Erythroblast (primary cell): ENCODE results near the gene ASIC4.

Experiments
- DNase-seq, 2 experiments: peaks; one replicate each; lab custom pipeline; 2025; lab: John Stamatoyannopoulos, UW
- GATA1 ChIP-seq: IDR thresholded peaks from 2 replicates; pipeline ENCODE4 v1.6.1; 2011; ENCODE audit warnings: low read depth, mild to moderate bottlenecking, control low read depth, low read length, moderate library complexity
- POLR2A ChIP-seq: IDR thresholded peaks from 2 replicates; pipeline ENCODE4 v1.6.1; 2011; ENCODE audit warnings: mild to moderate bottlenecking, low read length

The ASIC4 gene

DNA sequence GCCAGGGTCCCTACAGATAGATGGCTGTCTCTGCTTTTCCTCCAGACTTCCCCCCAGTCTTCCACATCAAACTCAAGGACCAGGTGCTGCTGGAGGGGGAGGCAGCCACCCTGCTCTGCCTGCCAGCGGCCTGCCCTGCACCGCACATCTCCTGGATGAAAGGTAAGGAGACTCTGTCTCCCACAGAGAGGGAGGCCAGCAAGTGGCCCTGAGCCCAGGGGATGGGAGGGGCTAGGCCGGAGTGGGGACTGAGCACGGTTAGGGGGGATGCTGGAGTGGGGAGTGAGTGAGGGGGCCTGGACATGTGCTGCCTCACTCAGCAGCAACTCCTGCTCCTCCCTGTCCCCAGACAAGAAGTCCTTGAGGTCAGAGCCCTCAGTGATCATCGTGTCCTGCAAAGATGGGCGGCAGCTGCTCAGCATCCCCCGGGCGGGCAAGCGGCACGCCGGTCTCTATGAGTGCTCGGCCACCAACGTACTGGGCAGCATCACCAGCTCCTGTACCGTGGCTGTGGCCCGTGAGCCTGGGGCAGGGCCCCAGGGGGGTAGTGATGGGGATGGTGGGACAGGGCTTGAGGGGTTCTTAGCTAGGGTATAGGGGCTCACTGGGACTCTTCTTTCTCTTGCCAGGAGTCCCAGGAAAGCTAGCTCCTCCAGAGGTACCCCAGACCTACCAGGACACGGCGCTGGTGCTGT is 26.0 kb upstream of the ASIC4 start:
- no peak for DNase-seq
- no peak for TF ChIP-seq POLR2A
- TF ChIP-seq GATA1, result no peak

DNA sequence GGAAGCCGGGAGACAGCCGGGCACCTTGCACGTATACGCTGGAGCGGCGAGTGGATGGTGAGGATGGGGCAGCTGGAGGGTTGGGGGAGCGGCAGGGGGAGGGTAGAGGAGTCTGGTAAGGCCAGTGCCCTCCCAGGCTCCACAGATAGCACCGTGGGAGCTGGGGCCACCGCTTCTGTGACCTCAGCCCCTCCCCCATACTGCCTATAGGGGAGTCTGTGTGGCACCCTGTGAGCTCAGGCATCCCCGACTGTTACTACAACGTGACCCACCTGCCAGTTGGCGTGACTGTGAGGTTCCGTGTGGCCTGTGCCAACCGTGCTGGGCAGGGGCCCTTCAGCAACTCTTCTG is 25.5 kb upstream of the ASIC4 start:
- TF ChIP-seq GATA1 (no peak), POLR2A (no peak)
- no peak for DNase-seq

GRCh38 chr2:219489315-219489714 is 25.0 kb upstream of the ASIC4 start:
- TF ChIP-seq POLR2A, result no peak
- no peak for TF ChIP-seq GATA1
- DNase-seq, result no peak

- no peak for DNase-seq
- no peak for TF ChIP-seq GATA1
- TF ChIP-seq POLR2A, result no peak
Observed at GRCh38 chr2:219490186-219490585, 24.1 kb upstream of the ASIC4 start.

DNA sequence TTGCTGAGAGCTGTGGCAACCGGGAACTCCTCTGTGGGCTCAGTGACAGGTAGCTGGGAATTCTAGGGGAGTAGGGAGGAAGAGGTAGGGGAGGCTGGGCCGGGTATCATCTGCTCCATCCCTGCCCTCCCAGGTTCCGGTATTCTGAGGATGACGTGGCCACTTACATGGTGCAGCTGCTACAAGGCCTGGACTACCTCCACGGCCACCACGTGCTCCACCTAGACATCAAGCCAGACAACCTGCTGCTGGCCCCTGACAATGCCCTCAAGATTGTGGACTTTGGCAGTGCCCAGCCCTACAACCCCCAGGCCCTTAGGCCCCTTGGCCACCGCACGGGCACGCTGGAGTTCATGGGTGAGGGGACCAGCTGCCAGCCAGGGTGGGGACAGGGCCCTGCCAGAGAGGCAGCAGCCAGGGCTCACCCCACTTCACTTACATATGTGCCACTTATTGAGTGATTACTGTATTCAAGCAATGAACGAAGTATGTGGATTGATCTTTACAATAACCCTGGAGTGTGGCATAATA is 23.6 kb upstream of the ASIC4 start:
- DNase-seq, result no peak
- no peak for TF ChIP-seq POLR2A
- TF ChIP-seq GATA1, result no peak

- TF ChIP-seq GATA1 (no peak), POLR2A (no peak)
- no peak for DNase-seq
Observed at GRCh38 chr2:219491278-219491963, 22.9 kb upstream of the ASIC4 start.

DNA sequence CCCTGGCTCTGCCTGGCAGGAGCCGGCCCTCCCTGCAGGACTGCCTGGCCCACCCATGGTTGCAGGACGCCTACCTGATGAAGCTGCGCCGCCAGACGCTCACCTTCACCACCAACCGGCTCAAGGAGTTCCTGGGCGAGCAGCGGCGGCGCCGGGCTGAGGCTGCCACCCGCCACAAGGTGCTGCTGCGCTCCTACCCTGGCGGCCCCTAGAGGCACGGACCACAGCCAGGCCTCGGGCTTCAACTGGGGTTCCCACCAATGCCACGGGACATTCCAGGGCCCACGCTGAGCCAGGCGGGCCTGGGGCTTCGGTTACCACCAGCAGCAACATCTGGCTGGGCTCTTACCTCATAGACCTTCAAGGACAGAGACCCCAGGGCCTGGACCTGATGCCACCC is 21.7 kb upstream of the ASIC4 start:
- TF ChIP-seq POLR2A (no peak), GATA1 (no peak)
- DNase-seq, result peak in 1 of 2 experiments; percentile 21

DNA sequence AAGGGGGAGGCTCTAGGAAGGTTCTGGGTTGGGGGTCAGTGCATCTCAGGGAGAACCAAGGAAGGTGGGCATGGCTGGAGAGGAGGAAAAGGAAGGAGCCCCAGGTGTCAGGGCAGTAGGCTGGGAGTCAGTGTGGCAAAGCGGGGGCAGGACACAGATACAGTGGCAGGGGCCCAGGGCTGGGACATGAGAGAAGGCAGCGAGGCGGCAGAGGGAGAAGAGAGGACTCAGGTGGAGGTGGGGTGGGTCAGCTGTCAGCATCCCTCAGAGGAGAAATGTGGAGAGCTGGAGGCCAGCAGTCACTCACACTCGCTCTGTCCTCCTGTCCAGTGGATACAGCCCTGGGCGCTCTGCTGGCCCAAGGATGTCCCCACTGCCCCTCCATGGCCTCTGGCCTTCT is 21.2 kb upstream of the ASIC4 start:
- TF ChIP-seq GATA1 (no peak), POLR2A (no peak)
- no peak for DNase-seq

- no peak for DNase-seq
- TF ChIP-seq POLR2A (no peak), GATA1 (no peak)
Observed at GRCh38 chr2:219494952-219495530, 19.2 kb upstream of the ASIC4 start.

DNA sequence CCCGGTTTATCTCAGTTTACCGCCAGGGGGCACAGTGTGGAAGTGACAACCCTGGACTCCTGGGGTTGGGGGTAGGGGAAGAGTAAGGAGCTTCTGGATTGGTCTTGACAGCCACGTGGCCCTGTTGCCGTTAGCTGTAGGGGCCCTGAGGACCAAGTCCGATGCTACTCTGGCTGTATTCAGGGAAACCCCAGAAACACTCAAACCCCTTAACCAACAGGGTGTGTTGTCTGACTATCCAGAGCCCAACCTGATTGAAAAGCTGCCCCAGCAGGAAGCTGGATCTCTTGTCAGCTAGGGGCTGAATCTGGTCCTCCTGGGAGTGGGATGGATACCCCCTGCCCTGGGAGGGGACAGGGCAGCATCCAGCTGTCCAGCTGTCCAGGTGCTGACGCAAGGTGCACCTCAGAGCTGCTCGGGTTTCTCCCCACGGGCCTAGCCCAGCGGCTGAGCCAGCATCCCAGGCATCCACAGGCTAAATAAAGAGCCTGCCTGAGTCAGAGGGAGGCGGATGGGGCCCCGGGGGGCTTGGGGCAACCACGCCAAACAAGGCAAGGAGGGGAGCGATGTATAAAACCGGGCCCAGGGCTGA is 18.7 kb upstream of the ASIC4 start:
- peak; percentile 78 to 79 for DNase-seq
- no peak for TF ChIP-seq GATA1
- TF ChIP-seq POLR2A, result no peak

- DNase-seq, result no peak
- TF ChIP-seq GATA1, result no peak
- no peak for TF ChIP-seq POLR2A
Observed at GRCh38 chr2:219496247-219496824, 17.9 kb upstream of the ASIC4 start.

GRCh38 chr2:219496825-219497494 is 17.3 kb upstream of the ASIC4 start:
- DNase-seq, result peak; percentile 48 to 49
- TF ChIP-seq POLR2A, result no peak

DNA sequence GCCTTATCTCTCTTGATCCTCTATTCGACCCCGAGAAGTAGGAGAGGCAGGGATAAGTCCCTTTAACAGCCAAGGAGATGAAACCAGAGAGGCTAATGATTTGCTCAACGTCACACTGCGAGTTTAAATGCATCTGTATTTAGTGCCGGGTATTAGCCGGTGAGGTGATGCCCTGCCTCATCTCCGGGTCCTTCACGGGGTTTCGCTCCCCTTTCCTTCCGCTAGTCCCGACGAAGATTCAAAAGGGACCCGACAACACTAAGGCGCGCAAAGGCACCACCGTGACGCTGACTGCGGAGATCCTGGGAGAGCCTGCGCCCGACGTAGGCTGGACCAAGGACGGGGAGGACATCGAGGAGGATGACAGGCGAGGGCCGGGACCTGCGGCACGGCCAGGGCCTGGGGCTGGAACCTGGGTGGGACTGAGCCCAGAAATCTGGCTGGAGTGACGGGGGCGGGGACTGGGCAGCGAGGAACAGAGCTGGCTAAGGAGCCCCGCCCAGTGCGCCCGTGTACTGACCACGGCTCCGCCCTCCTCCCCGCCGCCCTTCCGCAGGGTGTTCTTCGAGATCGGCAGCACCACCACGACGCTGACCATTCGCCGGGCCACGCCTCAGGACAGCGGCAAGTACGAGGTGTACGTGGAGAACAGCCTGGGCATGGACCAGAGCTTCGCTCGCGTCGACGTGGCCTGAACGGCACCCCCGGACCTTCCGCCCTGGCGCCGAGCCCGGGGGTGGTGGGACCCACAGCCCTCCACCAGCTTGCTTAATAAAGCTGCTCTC is 16.6 kb upstream of the ASIC4 start:
- DNase-seq, result peak; percentile 75 to 78
- no peak for TF ChIP-seq POLR2A
